Upper lobe of left lung (tissue), 6 donors: ENCODE data around the gene TSNAX. TPM values are rescaled to one million over a fixed set of nuclear protein-coding genes. Genes with fewer than 3 reads are reported as not detected.

ENCODE experiments used
- ATAC-seq, 2 donors: fragments of 200-7000 bp; cut with Tn5 transposase; one replicate each; pipeline ENCODE4 v1.9.1; 2022; ENCODE audit warnings: mild to moderate bottlenecking in 2 of 2, moderate library complexity in 2 of 2; ENCODE audit not compliant: low FRiP score in 2 of 2
- DNase-seq, 2 donors: peaks; one replicate each; pipeline ENCODE4 v3.0.0-alpha.2; 2019 to 2020
- H3K27ac ChIP-seq, 4 donors: fragments of 200-600 bp; sonication (generic); one replicate each; pipeline ENCODE4 v1.5.1; 2016 to 2019
- H3K27me3 ChIP-seq, 4 donors: fragments of 200-600 bp; sonication (generic); one replicate each; pipeline ENCODE4 v1.5.1; 2017 to 2019
- H3K36me3 ChIP-seq, 4 donors: fragments of 200-600 bp; sonication (generic); one replicate each; pipeline ENCODE4 v1.5.1; 2016 to 2019
- H3K4me1 ChIP-seq, 4 donors: fragments of 200-600 bp; sonication (generic); one replicate each; pipeline ENCODE4 v1.5.1; 2018 to 2019
- H3K4me3 ChIP-seq, 4 donors: fragments of 200-600 bp; sonication (generic); one replicate each; pipeline ENCODE4 v1.5.1; 2017 to 2019; ENCODE audit warnings: mild to moderate bottlenecking in 2 of 4, moderate library complexity in 1 of 4
- H3K9me3 ChIP-seq, 4 donors: fragments of 200-600 bp; sonication (generic); one replicate each; pipeline ENCODE4 v1.5.1; 2018 to 2019
- EP300 ChIP-seq, 4 donors: sonication (generic); formaldehyde crosslinking; IDR thresholded peaks; one replicate each; pipeline ENCODE4 v1.5.1; 2017; ENCODE audit warnings: antibody characterized with exemption in 4 of 4, control low read depth in 2 of 4
- POLR2A ChIP-seq, 4 donors: fragments of 450-650 bp; IDR thresholded peaks; one replicate each; pipeline ENCODE4 v1.5.1; 2016 to 2017; ENCODE audit warnings: antibody characterized with exemption in 4 of 4, mild to moderate bottlenecking in 2 of 4
- POLR2AphosphoS5 ChIP-seq, 2 donors: sonication (generic); formaldehyde crosslinking; IDR thresholded peaks; one replicate each; pipeline ENCODE4 v1.5.1; 2017; ENCODE audit warnings: antibody characterized with exemption in 2 of 2
- WGBS, 2 donors: methylation state at CpG; one replicate each; pipeline ENCODE4 v1.1.5; 2017 to 2018; 5-methylcytosine and 5-hydroxymethylcytosine counted together
- total RNA-seq, 6 donors: library from RNA; depleted of rRNA in 4 of 6; stranded (reverse); fragments of >200 nt in 4 of 6; gene quantifications; one replicate each; pipeline versions ENCODE4 v1.1.0 to v1.2.1, GENCODE V29; 2016 to 2021
- TF ChIP-seq, protein P1 (sequence below), 6 experiments: fragments of 450-650 bp in 4 of 6; fragments of 200-600 bp in 2 of 6; sonication (generic) in 2 of 6; IDR thresholded peaks; one replicate each; pipeline ENCODE4 v1.5.1; 2016 to 2019; ENCODE audit warnings: antibody characterized with exemption in 6 of 6
- donor health status: DM: no; HTN: no; CAD: no; lungs with moderate emphysema.
- donor health status: DM: no; HTN: yes; CAD: no; lungs with severe emphysema.

The TSNAX gene
- total RNA-seq, 6 donors from 2014 or later, result 6.3 to 39.7 (median 24.6) TPM

DNA sequence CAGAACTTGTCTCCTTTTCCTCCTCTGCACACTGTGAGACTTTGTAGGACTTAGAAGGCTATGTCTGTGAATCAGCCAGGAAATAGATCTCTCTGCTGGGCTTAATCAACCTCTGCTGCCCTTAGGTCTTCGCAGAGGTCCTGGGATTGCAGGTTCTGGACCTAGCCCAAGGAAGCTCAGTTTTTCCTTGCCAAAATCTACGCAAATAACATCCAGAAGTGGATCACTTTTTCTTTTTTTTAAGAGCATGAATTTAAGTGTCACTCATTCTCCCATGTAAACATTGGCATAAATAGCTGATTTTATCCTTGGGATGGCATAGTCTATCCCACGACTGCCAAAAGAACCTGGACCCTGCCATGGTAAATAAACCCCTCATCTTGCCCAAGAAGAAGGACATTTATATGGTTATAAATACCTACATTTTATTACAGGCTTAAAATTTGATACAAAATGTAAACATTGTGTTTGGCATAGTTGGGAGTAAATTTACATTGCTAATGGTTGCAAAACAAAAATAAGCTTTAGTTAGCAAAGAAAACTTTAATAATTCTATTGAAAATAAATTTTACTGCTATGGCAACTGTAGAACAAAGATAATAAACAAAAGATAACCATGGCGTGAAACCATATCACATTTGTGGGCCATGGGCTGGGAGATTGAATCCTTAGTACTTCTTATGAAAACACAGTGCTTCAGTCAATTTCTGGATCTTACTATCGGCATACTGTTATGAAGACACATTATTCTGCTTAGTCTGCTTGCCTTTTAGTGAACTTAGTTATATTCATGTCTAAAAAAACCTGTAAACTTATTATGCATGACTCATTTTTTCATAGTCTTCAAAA lies 73.6 kb downstream of the TSNAX start:
- Histone ChIP-seq H3K4me1 (peaks cover 0 to 20% (median 6%) of the 10 kb centered on the region in 4 donors), H3K27me3 (no peaks in the 10 kb centered on the region), H3K4me3 (no peak overlapping the region), H3K27ac (peak overlapping the region in 1 of 4 donors; percentile 10), H3K9me3 (no peaks in the 10 kb centered on the region), H3K36me3 (no peaks in the 10 kb centered on the region)
- DNase-seq (no peak), ATAC-seq (no peak)
- WGBS, 2 donors, result 40 to 53% methylated on average over 5 of the region's 5 CpGs
- TF ChIP-seq POLR2AphosphoS5 (IDR thresholded peaks at IDR 0.05) (no peak), EP300 (IDR thresholded peaks at IDR 0.05) (no peak), POLR2A (IDR thresholded peaks at IDR 0.05) (no peak)
- TF ChIP-seq, protein P1, sequence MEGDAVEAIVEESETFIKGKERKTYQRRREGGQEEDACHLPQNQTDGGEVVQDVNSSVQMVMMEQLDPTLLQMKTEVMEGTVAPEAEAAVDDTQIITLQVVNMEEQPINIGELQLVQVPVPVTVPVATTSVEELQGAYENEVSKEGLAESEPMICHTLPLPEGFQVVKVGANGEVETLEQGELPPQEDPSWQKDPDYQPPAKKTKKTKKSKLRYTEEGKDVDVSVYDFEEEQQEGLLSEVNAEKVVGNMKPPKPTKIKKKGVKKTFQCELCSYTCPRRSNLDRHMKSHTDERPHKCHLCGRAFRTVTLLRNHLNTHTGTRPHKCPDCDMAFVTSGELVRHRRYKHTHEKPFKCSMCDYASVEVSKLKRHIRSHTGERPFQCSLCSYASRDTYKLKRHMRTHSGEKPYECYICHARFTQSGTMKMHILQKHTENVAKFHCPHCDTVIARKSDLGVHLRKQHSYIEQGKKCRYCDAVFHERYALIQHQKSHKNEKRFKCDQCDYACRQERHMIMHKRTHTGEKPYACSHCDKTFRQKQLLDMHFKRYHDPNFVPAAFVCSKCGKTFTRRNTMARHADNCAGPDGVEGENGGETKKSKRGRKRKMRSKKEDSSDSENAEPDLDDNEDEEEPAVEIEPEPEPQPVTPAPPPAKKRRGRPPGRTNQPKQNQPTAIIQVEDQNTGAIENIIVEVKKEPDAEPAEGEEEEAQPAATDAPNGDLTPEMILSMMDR (IDR thresholded peaks at IDR 0.05), result no peak

DNA sequence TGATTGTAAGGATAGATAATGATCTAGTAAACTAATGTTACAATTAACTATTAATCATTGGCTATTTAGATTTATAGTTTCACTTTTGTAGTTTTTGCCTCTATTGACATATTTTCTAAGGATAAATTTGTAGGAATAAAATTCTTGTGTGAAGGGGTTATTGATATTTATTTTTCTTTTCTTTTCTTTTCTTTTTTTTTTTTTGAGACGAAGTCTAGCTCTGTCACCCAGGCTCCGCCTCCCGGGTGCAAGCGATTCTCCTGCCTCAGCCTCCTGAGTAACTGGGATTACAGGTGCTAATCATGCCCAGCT lies 74.2 kb downstream of the TSNAX start:
- peak overlapping the region in 1 of 4 donors; percentile 10 for H3K27ac ChIP-seq
- no peak for DNase-seq
- WGBS, 2 donors, result 77 to 95% methylated on average over 4 of the region's 4 CpGs

DNA sequence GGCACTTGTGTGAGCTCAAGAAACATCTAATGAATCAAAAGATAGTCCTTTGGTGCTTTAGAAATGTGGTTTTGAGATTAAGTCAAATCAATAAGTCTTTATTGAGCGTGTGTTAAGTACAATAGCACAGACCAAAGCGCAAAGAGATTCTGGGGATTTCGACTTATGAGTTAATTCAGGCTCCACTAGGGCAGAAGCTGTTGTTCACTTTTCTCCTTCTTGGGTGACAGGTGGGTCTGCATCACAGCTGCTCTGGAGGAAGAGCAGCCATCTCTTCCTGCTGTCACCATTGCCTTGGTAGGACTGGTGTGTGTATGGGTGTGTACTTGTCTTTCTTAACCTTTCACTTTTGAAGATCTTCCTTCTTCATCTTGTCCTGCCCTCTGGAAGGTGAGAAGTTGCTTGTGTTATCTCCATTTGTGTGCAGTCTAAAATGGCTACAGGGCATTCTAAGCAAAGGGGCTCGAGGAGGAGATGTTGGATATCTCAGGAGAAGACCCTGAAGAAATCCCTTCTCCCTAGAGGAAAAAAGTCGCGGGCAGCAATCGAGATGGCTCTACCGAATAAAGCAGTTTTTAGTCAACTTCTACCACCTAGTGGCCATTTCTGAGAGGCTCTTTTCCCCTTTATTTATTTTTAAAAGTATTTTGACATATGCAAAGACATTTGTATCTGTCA lies 75.3 kb downstream of the TSNAX start:
- Histone ChIP-seq H3K27me3 (no peaks in the 10 kb centered on the region), H3K36me3 (no peaks in the 10 kb centered on the region), H3K9me3 (no peaks in the 10 kb centered on the region), H3K4me3 (peak overlapping the region in 3 of 4 donors; percentile 25 to 53 (median 49)), H3K27ac (peak overlapping the region in 2 of 4 donors; percentile 24 to 52), H3K4me1 (peaks cover 0 to 20% (median 6%) of the 10 kb centered on the region in 4 donors)
- TF ChIP-seq, protein P1 (IDR thresholded peaks at IDR 0.05), result peak; percentile 43 to 75 (median 70)
- no peak for TF ChIP-seq POLR2AphosphoS5 (IDR thresholded peaks at IDR 0.05)
- DNase-seq, result no peak
- ATAC-seq, result peak in 1 of 2 donors; percentile 74
- 32 to 33% methylated on average over 8 of the region's 8 CpGs for WGBS, 2 donors

More for the DNA sequence above, 74.2 kb downstream of the TSNAX start:
- H3K36me3 ChIP-seq, result no peaks in the 10 kb centered on the region
- TF ChIP-seq, protein P1 (IDR thresholded peaks at IDR 0.05), result no peak
- TF ChIP-seq EP300 (IDR thresholded peaks at IDR 0.05) (no peak), POLR2A (IDR thresholded peaks at IDR 0.05) (no peak), POLR2AphosphoS5 (IDR thresholded peaks at IDR 0.05) (no peak)
- H3K4me1 ChIP-seq, result peaks cover 0 to 20% (median 6%) of the 10 kb centered on the region in 4 donors
- no peaks in the 10 kb centered on the region for H3K9me3 ChIP-seq
- ATAC-seq, result no peak
- H3K4me3 ChIP-seq, result no peak overlapping the region
- H3K27me3 ChIP-seq, result no peaks in the 10 kb centered on the region

DNA sequence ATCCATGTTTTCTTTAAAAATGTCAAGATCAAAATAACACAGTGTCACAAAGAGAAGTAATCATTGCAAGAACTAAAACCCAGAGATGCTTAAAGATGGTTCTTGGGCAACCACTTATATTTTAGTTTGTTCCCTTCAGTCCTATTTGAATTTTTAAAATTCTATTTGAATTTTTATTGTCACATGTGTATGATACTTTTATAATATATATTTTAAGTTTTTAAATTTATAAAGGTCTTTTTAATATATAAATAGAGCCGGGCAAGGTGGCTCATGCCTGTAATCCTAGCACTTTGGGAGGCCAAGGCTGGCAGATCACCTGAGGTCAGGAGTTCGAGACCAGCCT lies 75.8 kb downstream of the TSNAX start:
- no peaks in the 10 kb centered on the region for H3K36me3 ChIP-seq
- no peak for TF ChIP-seq POLR2A (IDR thresholded peaks at IDR 0.05)
- TF ChIP-seq, protein P1 (IDR thresholded peaks at IDR 0.05), result no peak
- TF ChIP-seq EP300 (IDR thresholded peaks at IDR 0.05), result no peak
- no peak for TF ChIP-seq POLR2AphosphoS5 (IDR thresholded peaks at IDR 0.05)
- H3K27me3 ChIP-seq, result no peaks in the 10 kb centered on the region
- no peak for DNase-seq
- peak overlapping the region in 2 of 4 donors; percentile 49 to 53 for H3K4me3 ChIP-seq
- ATAC-seq, result no peak
- no peak overlapping the region for H3K27ac ChIP-seq
- H3K4me1 ChIP-seq, result peaks cover 0 to 20% (median 6%) of the 10 kb centered on the region in 4 donors
- 68 to 71% methylated on average over 2 of the region's 2 CpGs for WGBS, 2 donors
- H3K9me3 ChIP-seq, result no peaks in the 10 kb centered on the region
